Prostate gland (tissue), 2 donors: ENCODE results near the gene HDAC8.

ENCODE experiments used
- CTCF ChIP-seq, 4 experiments: fragments of 200-600 bp in 2 of 4; fragments of 450-650 bp in 2 of 4; sonication (generic) in 2 of 4; IDR thresholded peaks; 1 replicate in 3 of 4; 2 replicates in 1 of 4; pipeline ENCODE4 v1.5.1; 2016 to 2019; ENCODE audit warnings: antibody characterized with exemption in 4 of 4, mild to moderate bottlenecking in 2 of 4, moderate library complexity in 2 of 4
- POLR2AphosphoS5 ChIP-seq: sonication (generic); formaldehyde crosslinking; IDR thresholded peaks from one replicate; pipeline ENCODE4 v1.6.1; 2017; ENCODE audit warnings: antibody characterized with exemption

- peak; percentile 47 for TF ChIP-seq POLR2AphosphoS5
- TF ChIP-seq CTCF (IDR thresholded peaks at IDR 0.05) = no peak
These were observed 232.0 kb downstream of the HDAC8 start for GRCh38 chrX:72340626-72341025.
